Bronchial epithelial cell (primary cell): ENCODE results near the gene MAGOH. TPM values are rescaled to one million over a fixed set of nuclear protein-coding genes. Genes with fewer than 3 reads are reported as not detected.

Experiments
- DNase-seq: peaks from one replicate; pipeline ENCODE4 v3.0.0-alpha.2; 2010; ENCODE audit warnings: low read depth
- FAIRE-seq: peaks from 2 replicates; lab custom pipeline; 2011; peaks lifted over from hg19 to GRCh38; lab: Jason Lieb, UNC
- H3K27me3 ChIP-seq: 2 replicates; pipeline ENCODE4 v1.5.1; 2011; ENCODE audit warnings: low read length; ENCODE audit not compliant: control insufficient read depth, insufficient read depth
- H3K36me3 ChIP-seq: 2 replicates; pipeline ENCODE4 v1.5.1; 2011; ENCODE audit warnings: low read length; ENCODE audit not compliant: control insufficient read depth, insufficient read depth
- H3K4me3 ChIP-seq: 2 replicates; pipeline ENCODE4 v1.5.1; 2011; ENCODE audit warnings: mild to moderate bottlenecking, low read depth, low read length, control low read depth
- total RNA-seq: library from RNA; depleted of rRNA; stranded (reverse); fragments of >200 nt; gene quantifications from 2 replicates; pipeline ENCODE4 v1.2.1, GENCODE V29; 2014
- TF ChIP-seq, protein P1 (sequence below): IDR thresholded peaks from 2 replicates; pipeline ENCODE4 v1.5.1; 2011; ENCODE audit warnings: mild to moderate bottlenecking, moderate library complexity, low read length, control low read depth, inconsistent platforms; ENCODE audit not compliant: insufficient read depth, severe bottlenecking

Gene MAGOH
- total RNA-seq, 1 donor from 2014 or later, result 33.7 TPM

DNA sequence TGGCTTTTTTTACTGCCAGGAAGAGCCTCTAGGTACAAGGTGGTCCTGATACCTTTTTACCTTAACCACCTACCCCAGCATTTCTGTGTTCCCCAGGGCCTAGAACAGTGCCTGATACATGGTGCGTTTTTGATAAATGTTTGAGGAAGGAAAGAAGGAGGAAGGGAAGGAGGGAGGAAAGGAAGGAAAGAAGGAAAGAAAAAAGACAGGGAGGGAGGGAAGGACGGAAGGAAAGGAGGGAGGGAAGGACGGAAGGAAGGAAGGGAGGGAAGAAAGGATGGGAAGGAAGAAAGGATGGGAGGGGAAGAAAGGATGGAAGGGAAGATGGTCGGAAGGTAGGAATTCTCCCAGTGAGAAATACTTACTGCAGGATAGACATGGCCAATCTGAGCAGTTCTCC lies 12.0 kb upstream of the MAGOH start:
- no peak for FAIRE-seq
- TF ChIP-seq, protein P1, sequence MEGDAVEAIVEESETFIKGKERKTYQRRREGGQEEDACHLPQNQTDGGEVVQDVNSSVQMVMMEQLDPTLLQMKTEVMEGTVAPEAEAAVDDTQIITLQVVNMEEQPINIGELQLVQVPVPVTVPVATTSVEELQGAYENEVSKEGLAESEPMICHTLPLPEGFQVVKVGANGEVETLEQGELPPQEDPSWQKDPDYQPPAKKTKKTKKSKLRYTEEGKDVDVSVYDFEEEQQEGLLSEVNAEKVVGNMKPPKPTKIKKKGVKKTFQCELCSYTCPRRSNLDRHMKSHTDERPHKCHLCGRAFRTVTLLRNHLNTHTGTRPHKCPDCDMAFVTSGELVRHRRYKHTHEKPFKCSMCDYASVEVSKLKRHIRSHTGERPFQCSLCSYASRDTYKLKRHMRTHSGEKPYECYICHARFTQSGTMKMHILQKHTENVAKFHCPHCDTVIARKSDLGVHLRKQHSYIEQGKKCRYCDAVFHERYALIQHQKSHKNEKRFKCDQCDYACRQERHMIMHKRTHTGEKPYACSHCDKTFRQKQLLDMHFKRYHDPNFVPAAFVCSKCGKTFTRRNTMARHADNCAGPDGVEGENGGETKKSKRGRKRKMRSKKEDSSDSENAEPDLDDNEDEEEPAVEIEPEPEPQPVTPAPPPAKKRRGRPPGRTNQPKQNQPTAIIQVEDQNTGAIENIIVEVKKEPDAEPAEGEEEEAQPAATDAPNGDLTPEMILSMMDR, result no peak
- Histone ChIP-seq H3K36me3 (peaks cover 12% of the 10 kb centered on the region), H3K4me3 (no peak overlapping the region), H3K27me3 (no peaks in the 10 kb centered on the region)
- DNase-seq, result no peak

GRCh38 chr1:53249706-53250105 lies 11.4 kb upstream of the MAGOH start:
- no peak overlapping the region for H3K4me3 ChIP-seq
- TF ChIP-seq, protein P1, result no peak
- FAIRE-seq (no peak), DNase-seq (no peak)
- H3K36me3 ChIP-seq, result peaks cover 10% of the 10 kb centered on the region
- H3K27me3 ChIP-seq, result no peaks in the 10 kb centered on the region

- Histone ChIP-seq H3K27me3 (no peaks in the 10 kb centered on the region), H3K4me3 (no peak overlapping the region), H3K36me3 (peaks cover 8% of the 10 kb centered on the region)
- no peak for DNase-seq
- no peak for FAIRE-seq
- TF ChIP-seq, protein P1, result no peak
These were observed 8.2 kb upstream of the MAGOH start for GRCh38 chr1:53246261-53247134.

DNA sequence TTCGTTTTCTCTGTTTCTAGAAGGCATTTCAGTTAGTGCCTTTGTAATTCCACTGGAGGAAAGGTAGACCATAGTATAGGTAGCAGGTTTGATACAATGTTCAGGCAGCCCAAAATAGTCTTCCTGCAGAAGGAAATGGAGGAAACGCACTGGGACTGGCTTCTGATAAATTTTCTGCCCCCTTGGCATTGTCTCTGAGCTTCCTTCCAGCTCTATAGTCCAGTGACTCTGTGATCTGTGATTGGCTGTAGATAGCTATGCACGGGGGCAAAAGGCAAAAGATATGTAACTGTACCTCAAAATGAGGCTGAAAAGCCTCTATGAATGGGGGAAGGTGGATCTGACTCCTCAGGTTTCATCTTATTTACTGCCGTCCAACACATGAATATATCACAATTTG lies 5.8 kb upstream of the MAGOH start:
- H3K27me3 ChIP-seq, result no peaks in the 10 kb centered on the region
- FAIRE-seq (no peak), DNase-seq (no peak)
- TF ChIP-seq, protein P1, result no peak
- no peak overlapping the region for H3K4me3 ChIP-seq
- no peaks in the 10 kb centered on the region for H3K36me3 ChIP-seq

GRCh38 chr1:53242381-53242780 lies 4.1 kb upstream of the MAGOH start:
- no peaks in the 10 kb centered on the region for H3K27me3 ChIP-seq
- FAIRE-seq (no peak), DNase-seq (no peak)
- TF ChIP-seq, protein P1, result no peak
- H3K36me3 ChIP-seq, result no peaks in the 10 kb centered on the region
- H3K4me3 ChIP-seq, result no peak overlapping the region
